ENCODE measurements around the gene GALNT16. TPM values are rescaled to one million over a fixed set of nuclear protein-coding genes. Genes with fewer than 3 reads are reported as not detected.
"Not testable (repeated sequence)": the region's sequence is repeated elsewhere in the genome, so short reads cannot be mapped to it uniquely, and the experiment has no call there.

Gene GALNT16
- total and polyA plus RNA-seq, 2 donors (not counting 1 experiment from before 2014, with no cell fraction given) = 9.6 to 27.7 TPM

- no peak overlapping the region for H3K4me2 ChIP-seq (ENCODE audit: extremely low read depth, insufficient read depth, low read length)
- no peak overlapping the region for H2AFZ ChIP-seq (ENCODE audit: low read length)
- no peak overlapping the region for H3K9ac ChIP-seq (ENCODE audit: insufficient read depth, low read length)
- no peak for DNase-seq (ENCODE audit: low read depth in 2 of 2)
- no peak overlapping the region for H3K4me3 ChIP-seq (replicated peaks in 1 of 4; ENCODE audit: control extremely low read depth in 1 of 4, insufficient read depth in 1 of 4, low read depth in 3 of 4, low read length in 4 of 4)
- H3K27me3 ChIP-seq (ENCODE audit: control insufficient read depth, insufficient read depth, low read length) = no peaks in the 10 kb centered on the region
- TF ChIP-seq EZH2 (IDR thresholded peaks at IDR 0.05; ENCODE audit: low read length, missing control alignments) (no peak), CTCF (conservative IDR thresholded peaks at IDR 0.05 in 1 of 2, IDR thresholded peaks at IDR 0.05 in 1 of 2; ENCODE audit: low read depth in 1 of 2, low read length in 2 of 2) (no peak)
- H3K36me3 ChIP-seq (ENCODE audit: control insufficient read depth, insufficient read depth, low read length) = no peaks in the 10 kb centered on the region
- H3K9me3 ChIP-seq (ENCODE audit: control insufficient read depth, insufficient read depth, low read depth, low read length) = no peaks in the 10 kb centered on the region
- no peak overlapping the region for H3K27ac ChIP-seq (ENCODE audit: insufficient read depth, low read length)
- H4K20me1 ChIP-seq (ENCODE audit: control insufficient read depth, extremely low read depth, insufficient read depth, low read length) = no peaks in the 10 kb centered on the region
- no peaks in the 10 kb centered on the region for H3K4me1 ChIP-seq (ENCODE audit: control insufficient read depth, extremely low read depth, insufficient read depth, low read length)
- no peaks in the 10 kb centered on the region for H3K79me2 ChIP-seq (ENCODE audit: control insufficient read depth, insufficient read depth, low read length)
Observed at GRCh38 chr14:69275331-69275730, 15.4 kb downstream of the GALNT16 start.

- not testable (repeated sequence) for H3K4me2 ChIP-seq (ENCODE audit: extremely low read depth, insufficient read depth, low read length); H3K4me1 ChIP-seq (ENCODE audit: control insufficient read depth, extremely low read depth, insufficient read depth, low read length); DNase-seq (ENCODE audit: low read depth in 2 of 2); H3K27ac ChIP-seq (ENCODE audit: insufficient read depth, low read length); H3K36me3 ChIP-seq (ENCODE audit: control insufficient read depth, insufficient read depth, low read length); H3K79me2 ChIP-seq (ENCODE audit: control insufficient read depth, insufficient read depth, low read length); H2AFZ ChIP-seq (ENCODE audit: low read length); H3K9me3 ChIP-seq (ENCODE audit: control insufficient read depth, insufficient read depth, low read depth, low read length); H3K4me3 ChIP-seq (replicated peaks in 1 of 4; ENCODE audit: control extremely low read depth in 1 of 4, insufficient read depth in 1 of 4, low read depth in 3 of 4, low read length in 4 of 4); H4K20me1 ChIP-seq (ENCODE audit: control insufficient read depth, extremely low read depth, insufficient read depth, low read length); H3K27me3 ChIP-seq (ENCODE audit: control insufficient read depth, insufficient read depth, low read length); H3K9ac ChIP-seq (ENCODE audit: insufficient read depth, low read length)
Observed at GRCh38 chr14:69277356-69277755, 17.4 kb downstream of the GALNT16 start.

GRCh38 chr14:69280746-69281291, 20.9 kb downstream of the GALNT16 start:
- no peaks in the 10 kb centered on the region for H3K4me1 ChIP-seq (ENCODE audit: control insufficient read depth, extremely low read depth, insufficient read depth, low read length)
- no peak overlapping the region for H3K9ac ChIP-seq (ENCODE audit: insufficient read depth, low read length)
- no peaks in the 10 kb centered on the region for H3K9me3 ChIP-seq (ENCODE audit: control insufficient read depth, insufficient read depth, low read depth, low read length)
- TF ChIP-seq EZH2 (IDR thresholded peaks at IDR 0.05; ENCODE audit: low read length, missing control alignments) = no peak
- H3K4me3 ChIP-seq (replicated peaks in 1 of 4; ENCODE audit: control extremely low read depth in 1 of 4, insufficient read depth in 1 of 4, low read depth in 3 of 4, low read length in 4 of 4) = no peak overlapping the region
- no peak for DNase-seq (ENCODE audit: low read depth in 2 of 2)
- H4K20me1 ChIP-seq (ENCODE audit: control insufficient read depth, extremely low read depth, insufficient read depth, low read length) = no peaks in the 10 kb centered on the region
- H3K4me2 ChIP-seq (ENCODE audit: extremely low read depth, insufficient read depth, low read length) = no peak overlapping the region
- no peaks in the 10 kb centered on the region for H3K27me3 ChIP-seq (ENCODE audit: control insufficient read depth, insufficient read depth, low read length)
- H3K27ac ChIP-seq (ENCODE audit: insufficient read depth, low read length) = no peak overlapping the region
- H2AFZ ChIP-seq (ENCODE audit: low read length) = no peak overlapping the region
- no peaks in the 10 kb centered on the region for H3K79me2 ChIP-seq (ENCODE audit: control insufficient read depth, insufficient read depth, low read length)
- H3K36me3 ChIP-seq (ENCODE audit: control insufficient read depth, insufficient read depth, low read length) = no peaks in the 10 kb centered on the region

- Histone ChIP-seq H3K4me3 (replicated peaks in 1 of 4; ENCODE audit: control extremely low read depth in 1 of 4, insufficient read depth in 1 of 4, low read depth in 3 of 4, low read length in 4 of 4) (no peak overlapping the region), H3K79me2 (ENCODE audit: control insufficient read depth, insufficient read depth, low read length) (no peaks in the 10 kb centered on the region), H3K27ac (ENCODE audit: insufficient read depth, low read length) (no peak overlapping the region), H4K20me1 (ENCODE audit: control insufficient read depth, extremely low read depth, insufficient read depth, low read length) (no peaks in the 10 kb centered on the region), H3K9ac (ENCODE audit: insufficient read depth, low read length) (no peak overlapping the region), H3K9me3 (ENCODE audit: control insufficient read depth, insufficient read depth, low read depth, low read length) (no peaks in the 10 kb centered on the region), H3K36me3 (ENCODE audit: control insufficient read depth, insufficient read depth, low read length) (no peaks in the 10 kb centered on the region), H2AFZ (ENCODE audit: low read length) (no peak overlapping the region), H3K27me3 (ENCODE audit: control insufficient read depth, insufficient read depth, low read length) (no peaks in the 10 kb centered on the region), H3K4me1 (ENCODE audit: control insufficient read depth, extremely low read depth, insufficient read depth, low read length) (no peaks in the 10 kb centered on the region), H3K4me2 (ENCODE audit: extremely low read depth, insufficient read depth, low read length) (no peak overlapping the region)
- no peak for DNase-seq (ENCODE audit: low read depth in 2 of 2)
- no peak for TF ChIP-seq CTCF (conservative IDR thresholded peaks at IDR 0.05 in 1 of 2, IDR thresholded peaks at IDR 0.05 in 1 of 2; ENCODE audit: low read depth in 1 of 2, low read length in 2 of 2)
- no peak for TF ChIP-seq EZH2 (IDR thresholded peaks at IDR 0.05; ENCODE audit: low read length, missing control alignments)
Observed at GRCh38 chr14:69281450-69282169, 21.7 kb downstream of the GALNT16 start.
